ENCODE measurements around the gene CSN1S1. TPM values are rescaled to one million over a fixed set of nuclear protein-coding genes. Genes with fewer than 3 reads are reported as not detected.

Gene CSN1S1
- total and polyA plus RNA-seq, 2 experiments from 2014 or later: not detected

DNA sequence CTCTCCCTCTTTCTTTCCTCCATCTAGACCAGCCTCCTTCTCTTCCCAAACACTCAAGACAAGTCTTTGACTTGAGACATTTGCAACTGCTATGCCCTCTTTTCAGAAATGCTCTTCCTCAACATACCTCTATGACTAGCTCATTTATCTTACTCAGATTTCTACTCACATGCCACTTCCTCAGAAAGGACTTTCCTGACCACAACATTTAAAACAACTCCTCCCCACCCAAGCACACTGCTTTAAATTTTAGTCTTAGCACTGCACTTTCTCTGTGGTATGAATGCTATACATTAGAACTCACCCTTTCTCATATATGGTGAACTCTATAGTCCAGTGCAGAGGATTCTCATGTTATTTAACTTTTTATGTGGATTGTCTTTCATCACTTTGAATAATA, 42.5 kb upstream of the CSN1S1 start:
- Histone ChIP-seq H2AFZ (no peak overlapping the region), H3K9me3 (ENCODE audit: low read depth) (no peaks in the 10 kb centered on the region), H3K4me3 (no peak overlapping the region), H3K79me2 (no peaks in the 10 kb centered on the region), H3K4me1 (ENCODE audit: insufficient read depth) (no peaks in the 10 kb centered on the region), H3K36me3 (replicated peaks; ENCODE audit: insufficient read depth, low read depth) (no peaks in the 10 kb centered on the region), H3K4me2 (no peak overlapping the region), H4K20me1 (ENCODE audit: insufficient read depth, poor library complexity, severe bottlenecking) (no peaks in the 10 kb centered on the region), H3K9me2 (replicated peaks; ENCODE audit: insufficient read depth) (no peaks in the 10 kb centered on the region), H3K27me3 (no peaks in the 10 kb centered on the region), H3K27ac (no peak overlapping the region)
- TF ChIP-seq EZH2phosphoT487 (IDR thresholded peaks at IDR 0.05; ENCODE audit: low read depth, severe bottlenecking, unreplicated experiment): no peak
- no peak for TF ChIP-seq EZH2 (IDR thresholded peaks at IDR 0.05; ENCODE audit: borderline replicate concordance)
- DNase-seq (ENCODE audit: low spot score): no peak

DNA sequence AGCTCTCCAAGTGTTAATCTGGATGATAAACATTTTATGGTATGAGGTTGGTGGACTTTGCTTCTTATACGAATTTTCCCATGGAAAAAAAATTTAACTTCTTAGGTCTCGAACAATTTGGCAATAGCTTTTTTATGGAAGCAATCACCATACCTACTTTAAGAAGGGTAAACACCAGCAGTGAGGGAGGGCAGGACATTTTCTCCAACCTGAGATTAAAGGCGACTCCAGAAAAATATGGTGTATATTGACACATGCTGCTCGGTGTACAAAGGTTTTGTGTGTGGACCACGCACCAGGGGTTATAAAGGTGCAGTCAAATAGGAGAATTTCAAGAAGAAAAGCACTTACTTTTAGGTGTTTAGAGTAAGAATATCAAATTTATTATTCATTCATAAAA, 36.7 kb upstream of the CSN1S1 start:
- Histone ChIP-seq H4K20me1 (ENCODE audit: insufficient read depth, poor library complexity, severe bottlenecking) (no peaks in the 10 kb centered on the region), H3K4me1 (ENCODE audit: insufficient read depth) (no peaks in the 10 kb centered on the region), H3K36me3 (replicated peaks; ENCODE audit: insufficient read depth, low read depth) (no peaks in the 10 kb centered on the region), H3K4me2 (peak overlapping the region; percentile 19), H2AFZ (no peak overlapping the region), H3K79me2 (no peaks in the 10 kb centered on the region), H3K27me3 (no peaks in the 10 kb centered on the region), H3K27ac (no peak overlapping the region), H3K4me3 (no peak overlapping the region), H3K9me3 (ENCODE audit: low read depth) (no peaks in the 10 kb centered on the region), H3K9me2 (replicated peaks; ENCODE audit: insufficient read depth) (no peaks in the 10 kb centered on the region)
- peak; percentile 30 for DNase-seq (ENCODE audit: low spot score)
- WGBS (ENCODE audit: low lambda C conversion rate, missing lambda C conversion rate): 39% methylated on average over 5 of the region's 5 CpGs
- no peak for TF ChIP-seq EZH2 (IDR thresholded peaks at IDR 0.05; ENCODE audit: borderline replicate concordance)
- no peak for TF ChIP-seq EZH2phosphoT487 (IDR thresholded peaks at IDR 0.05; ENCODE audit: low read depth, severe bottlenecking, unreplicated experiment)
- TF ChIP-seq, protein P1, sequence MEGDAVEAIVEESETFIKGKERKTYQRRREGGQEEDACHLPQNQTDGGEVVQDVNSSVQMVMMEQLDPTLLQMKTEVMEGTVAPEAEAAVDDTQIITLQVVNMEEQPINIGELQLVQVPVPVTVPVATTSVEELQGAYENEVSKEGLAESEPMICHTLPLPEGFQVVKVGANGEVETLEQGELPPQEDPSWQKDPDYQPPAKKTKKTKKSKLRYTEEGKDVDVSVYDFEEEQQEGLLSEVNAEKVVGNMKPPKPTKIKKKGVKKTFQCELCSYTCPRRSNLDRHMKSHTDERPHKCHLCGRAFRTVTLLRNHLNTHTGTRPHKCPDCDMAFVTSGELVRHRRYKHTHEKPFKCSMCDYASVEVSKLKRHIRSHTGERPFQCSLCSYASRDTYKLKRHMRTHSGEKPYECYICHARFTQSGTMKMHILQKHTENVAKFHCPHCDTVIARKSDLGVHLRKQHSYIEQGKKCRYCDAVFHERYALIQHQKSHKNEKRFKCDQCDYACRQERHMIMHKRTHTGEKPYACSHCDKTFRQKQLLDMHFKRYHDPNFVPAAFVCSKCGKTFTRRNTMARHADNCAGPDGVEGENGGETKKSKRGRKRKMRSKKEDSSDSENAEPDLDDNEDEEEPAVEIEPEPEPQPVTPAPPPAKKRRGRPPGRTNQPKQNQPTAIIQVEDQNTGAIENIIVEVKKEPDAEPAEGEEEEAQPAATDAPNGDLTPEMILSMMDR (IDR thresholded peaks at IDR 0.05; ENCODE audit: poor library complexity): no peak

DNA sequence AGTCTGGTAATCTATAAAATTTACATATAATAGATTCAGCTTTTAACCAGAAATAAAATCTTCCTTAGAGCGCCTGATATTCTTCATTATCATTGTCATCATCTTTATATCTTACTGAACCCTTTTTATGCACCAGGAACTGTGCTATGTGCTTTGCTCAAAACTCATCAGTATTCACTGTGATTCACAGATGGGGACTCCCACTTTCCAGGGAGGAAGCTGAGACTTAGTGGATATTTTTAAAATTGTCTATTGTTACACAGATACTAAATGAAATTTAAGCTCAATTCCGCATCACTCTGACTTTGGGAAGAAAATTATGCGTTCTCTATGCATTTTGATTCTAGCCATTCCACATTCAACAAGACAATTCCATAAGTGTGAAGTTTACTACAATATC, 36.1 kb upstream of the CSN1S1 start:
- H3K36me3 ChIP-seq (replicated peaks; ENCODE audit: insufficient read depth, low read depth): no peaks in the 10 kb centered on the region
- H3K27me3 ChIP-seq: no peaks in the 10 kb centered on the region
- TF ChIP-seq EZH2phosphoT487 (IDR thresholded peaks at IDR 0.05; ENCODE audit: low read depth, severe bottlenecking, unreplicated experiment) (no peak), EZH2 (IDR thresholded peaks at IDR 0.05; ENCODE audit: borderline replicate concordance) (no peak)
- TF ChIP-seq, protein P1 (IDR thresholded peaks at IDR 0.05; ENCODE audit: poor library complexity): no peak
- no peak for DNase-seq (ENCODE audit: low spot score)
- H3K79me2 ChIP-seq: no peaks in the 10 kb centered on the region
- no peaks in the 10 kb centered on the region for H3K4me1 ChIP-seq (ENCODE audit: insufficient read depth)
- H3K9me3 ChIP-seq (ENCODE audit: low read depth): no peaks in the 10 kb centered on the region
- peak overlapping the region; percentile 19 for H3K4me2 ChIP-seq
- no peak overlapping the region for H3K4me3 ChIP-seq
- peak overlapping the region; percentile 1 for H2AFZ ChIP-seq
- no peaks in the 10 kb centered on the region for H3K9me2 ChIP-seq (replicated peaks; ENCODE audit: insufficient read depth)
- WGBS (ENCODE audit: low lambda C conversion rate, missing lambda C conversion rate): 91% methylated on average over 3 of the region's 3 CpGs
- no peaks in the 10 kb centered on the region for H4K20me1 ChIP-seq (ENCODE audit: insufficient read depth, poor library complexity, severe bottlenecking)
- no peak overlapping the region for H3K27ac ChIP-seq

DNA sequence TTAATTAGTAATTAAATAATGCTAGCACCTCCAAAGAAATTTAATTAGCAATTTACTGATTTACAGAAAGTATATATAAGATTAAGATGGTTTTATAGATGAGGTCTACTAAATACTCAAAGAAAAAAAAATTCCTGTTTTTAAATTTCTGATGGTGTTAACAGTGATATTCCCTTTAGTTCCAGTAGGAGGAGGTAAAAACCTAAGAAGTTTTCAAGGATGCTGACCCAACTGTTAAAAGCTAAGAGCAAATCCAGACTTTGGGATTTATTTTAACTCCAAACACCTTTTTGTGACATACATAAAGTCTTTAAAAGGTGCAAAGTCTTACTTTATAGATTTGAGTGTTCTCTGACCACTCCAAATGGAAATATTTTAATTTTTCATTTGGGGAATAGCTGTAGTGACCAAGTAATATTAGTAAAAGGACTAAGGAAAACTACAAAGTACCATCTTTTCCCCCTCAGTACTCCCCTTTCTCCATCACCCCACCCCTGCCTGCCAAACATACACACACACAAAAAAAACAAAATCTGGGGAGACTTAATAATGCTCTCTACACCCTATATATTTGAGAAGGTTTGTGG, 34.2 kb upstream of the CSN1S1 start:
- Histone ChIP-seq H3K36me3 (replicated peaks; ENCODE audit: insufficient read depth, low read depth) (no peaks in the 10 kb centered on the region), H3K4me3 (no peak overlapping the region), H3K27ac (no peak overlapping the region), H3K27me3 (no peaks in the 10 kb centered on the region), H3K4me1 (ENCODE audit: insufficient read depth) (no peaks in the 10 kb centered on the region), H4K20me1 (ENCODE audit: insufficient read depth, poor library complexity, severe bottlenecking) (no peaks in the 10 kb centered on the region), H3K9me3 (ENCODE audit: low read depth) (no peaks in the 10 kb centered on the region), H3K79me2 (no peaks in the 10 kb centered on the region), H3K4me2 (no peak overlapping the region), H2AFZ (no peak overlapping the region), H3K9me2 (replicated peaks; ENCODE audit: insufficient read depth) (no peaks in the 10 kb centered on the region)
- TF ChIP-seq EZH2 (IDR thresholded peaks at IDR 0.05; ENCODE audit: borderline replicate concordance) (no peak), EZH2phosphoT487 (IDR thresholded peaks at IDR 0.05; ENCODE audit: low read depth, severe bottlenecking, unreplicated experiment) (no peak)
- TF ChIP-seq, protein P1 (IDR thresholded peaks at IDR 0.05; ENCODE audit: poor library complexity): peak; percentile 58
- no peak for DNase-seq (ENCODE audit: low spot score)

All from hepatocyte (in vitro differentiated cells).